IMR-90 (cell line): Measurements from ENCODE around the gene AP3M1. TPM values are rescaled to one million over a fixed set of nuclear protein-coding genes. Genes with fewer than 3 reads are reported as not detected.

ENCODE experiments used
- ATAC-seq: fragments of 200-7000 bp; cut with Tn5 transposase; 2 replicates; pipeline ENCODE4 v1.9.1; 2020; ENCODE audit warnings: low read depth, mild to moderate bottlenecking, moderate library complexity
- BruUV-seq: library from RNA; stranded (reverse); fragments of 400-500 nt; replicated peaks from 2 replicates; lab custom pipeline; 2021; lab: Mats Ljungman, UMichigan
- CTCF ChIA-PET: fragments of 300-600 bp; formaldehyde crosslinking; extraction: SDS; loops from one replicate; lab custom pipeline; 2021; ENCODE audit warnings: antibody characterized with exemption; lab: Yijun Ruan, JAX
- POLR2A ChIA-PET: fragments of 300-600 bp; sonication (Branson Sonifier 250); formaldehyde crosslinking; loops from one replicate; lab custom pipeline; 2022; ENCODE audit warnings: antibody characterized with exemption; ENCODE audit not compliant: unreplicated experiment; lab: Charles Lee
- DNase-seq: peaks from one replicate; pipeline ENCODE4 v3.0.0; 2013
- H2AFZ ChIP-seq: replicated peaks from 2 replicates; pipeline ENCODE3; 2013; ENCODE audit warnings: low read length, mild to moderate bottlenecking; ENCODE audit not compliant: poor library complexity
- H2AK5ac ChIP-seq: 2 replicates; pipeline ENCODE4 v1.6.1; 2013; ENCODE audit warnings: low read depth, low read length, inconsistent platforms
- H2AK9ac ChIP-seq: replicated peaks from 2 replicates; pipeline ENCODE3; 2013; ENCODE audit warnings: mild to moderate bottlenecking, low read depth, low read length, moderate library complexity; ENCODE audit not compliant: poor library complexity
- H2BK120ac ChIP-seq: 2 replicates; pipeline ENCODE4 v1.6.1; 2013; ENCODE audit warnings: low read depth, low read length, inconsistent platforms
- H2BK15ac ChIP-seq: 3 replicates; pipeline ENCODE4 v1.6.1; 2013; ENCODE audit warnings: low read depth, low read length, inconsistent platforms
- H2BK20ac ChIP-seq: 2 replicates; pipeline ENCODE4 v1.6.1; 2013; ENCODE audit warnings: low read depth, mild to moderate bottlenecking, inconsistent platforms, low read length, moderate library complexity
- H2BK5ac ChIP-seq: 2 replicates; pipeline ENCODE4 v1.6.1; 2013; ENCODE audit warnings: mild to moderate bottlenecking, low read depth, low read length, inconsistent platforms; ENCODE audit not compliant: poor library complexity, severe bottlenecking
- H3K14ac ChIP-seq: replicated peaks from 2 replicates; pipeline ENCODE4 v1.6.1; 2013; ENCODE audit warnings: low read depth, low read length, inconsistent platforms
- H3K18ac ChIP-seq: 2 replicates; pipeline ENCODE4 v1.6.1; 2013; ENCODE audit warnings: low read depth, low read length, control low read depth
- H3K23ac ChIP-seq: 2 replicates; pipeline ENCODE4 v1.6.1; 2013; ENCODE audit warnings: low read depth, low read length, inconsistent platforms
- H3K27ac ChIP-seq: 2 replicates; pipeline ENCODE4 v1.5.1; 2013; ENCODE audit warnings: mild to moderate bottlenecking, control low read depth, low read length; ENCODE audit not compliant: insufficient read depth
- H3K27me3 ChIP-seq: 2 replicates; pipeline ENCODE4 v1.6.1; 2013; ENCODE audit warnings: low read length; ENCODE audit not compliant: control insufficient read depth, insufficient read depth
- H3K36me3 ChIP-seq: 2 replicates; pipeline ENCODE4 v1.6.1; 2013; ENCODE audit warnings: low read length, mixed read lengths; ENCODE audit not compliant: control insufficient read depth, insufficient read depth
- H3K4ac ChIP-seq: 2 replicates; pipeline ENCODE4 v1.6.1; 2013; ENCODE audit warnings: low read depth, low read length, inconsistent platforms
- H3K4me1 ChIP-seq: 2 replicates; pipeline ENCODE4 v1.6.1; 2013; ENCODE audit warnings: low read length, mixed read lengths; ENCODE audit not compliant: control insufficient read depth, insufficient read depth
- H3K4me2 ChIP-seq: 2 replicates; pipeline ENCODE4 v1.6.1; 2013; ENCODE audit warnings: low read depth, mild to moderate bottlenecking, control low read depth, low read length, moderate library complexity
- H3K4me3 ChIP-seq: 2 replicates; pipeline ENCODE4 v1.5.1; 2013; ENCODE audit warnings: low read depth, mild to moderate bottlenecking, control low read depth, low read length, moderate library complexity; ENCODE audit not compliant: insufficient read depth
- H3K56ac ChIP-seq: 2 replicates; pipeline ENCODE4 v1.6.1; 2013; ENCODE audit warnings: low read length, inconsistent platforms; ENCODE audit not compliant: insufficient read depth; ENCODE audit errors: extremely low read depth
- H3K79me1 ChIP-seq, 2 experiments: 2 replicates each; pipeline ENCODE4 v1.6.1; 2013; ENCODE audit warnings: low read length in 2 of 2, inconsistent platforms in 1 of 2, low read depth in 1 of 2
- H3K9ac ChIP-seq: 2 replicates; pipeline ENCODE4 v1.6.1; 2013; ENCODE audit warnings: low read depth, low read length, control low read depth
- H3K9me1 ChIP-seq: 2 replicates; pipeline ENCODE4 v1.6.1; 2013; ENCODE audit warnings: low read length, inconsistent platforms; ENCODE audit not compliant: insufficient read depth
- H3K9me3 ChIP-seq: 2 replicates; pipeline ENCODE4 v1.6.1; 2013; ENCODE audit warnings: low read length; ENCODE audit not compliant: control insufficient read depth, insufficient read depth
- H4K20me1 ChIP-seq: 2 replicates; pipeline ENCODE4 v1.6.1; 2013; ENCODE audit warnings: low read length, inconsistent platforms; ENCODE audit not compliant: insufficient read depth
- H4K5ac ChIP-seq: 2 replicates; pipeline ENCODE4 v1.6.1; 2013; ENCODE audit warnings: mild to moderate bottlenecking, low read depth, low read length, control low read depth
- H4K8ac ChIP-seq, 2 experiments: 2 replicates each; pipeline ENCODE4 v1.6.1; 2013; ENCODE audit warnings: low read depth in 2 of 2, low read length in 2 of 2, control low read depth in 1 of 2, inconsistent platforms in 1 of 2
- H4K91ac ChIP-seq: 2 replicates; pipeline ENCODE4 v1.6.1; 2013; ENCODE audit warnings: low read depth, low read length, inconsistent platforms; ENCODE audit not compliant: insufficient read depth
- BHLHE40 ChIP-seq: fragments of 150-350 bp; IDR thresholded peaks from 2 replicates; pipeline ENCODE4 v1.6.1; 2016; ENCODE audit warnings: mild to moderate bottlenecking, low read depth, low read length
- CTCF ChIP-seq: conservative IDR thresholded peaks from 2 replicates; pipeline ENCODE4 v1.5.1; 2012; ENCODE audit warnings: mild to moderate bottlenecking, low read depth, low read length, improper control_type of control experiment
- MAFK ChIP-seq: IDR thresholded peaks from 2 replicates; pipeline ENCODE4 v1.6.1; 2012; ENCODE audit warnings: low read depth, low read length, improper control_type of control experiment
- MAZ ChIP-seq: IDR thresholded peaks from 2 replicates; pipeline ENCODE4 v1.6.1; 2012; ENCODE audit warnings: low read depth, mild to moderate bottlenecking, low read length, improper control_type of control experiment, moderate library complexity, borderline replicate concordance
- MXI1 ChIP-seq: IDR thresholded peaks from 2 replicates; pipeline ENCODE4 v1.6.1; 2012; ENCODE audit warnings: low read depth, mild to moderate bottlenecking, low read length, moderate library complexity, borderline replicate concordance
- NFE2L2 ChIP-seq: fragments of 150-350 bp; IDR thresholded peaks from 2 replicates; pipeline ENCODE4 v1.6.1; 2016; ENCODE audit warnings: low read depth, mild to moderate bottlenecking, low read length
- POLR2A ChIP-seq: IDR thresholded peaks from 2 replicates; pipeline ENCODE4 v1.6.1; 2012; ENCODE audit warnings: mild to moderate bottlenecking, low read depth, low read length
- RFX5 ChIP-seq: IDR thresholded peaks from 2 replicates; pipeline ENCODE4 v1.8.0; 2012; ENCODE audit warnings: low read depth, mild to moderate bottlenecking, low read length, moderate library complexity
- SMC3 ChIP-seq: fragments of 150-350 bp; IDR thresholded peaks from 2 replicates; pipeline ENCODE4 v1.6.1; 2016; ENCODE audit warnings: low read depth, mild to moderate bottlenecking, antibody characterized with exemption, low read length, moderate library complexity
- WGBS, 2 experiments: methylation state at CpG; one replicate each; pipeline versions ENCODE4 v1.1.5 to v1.1.7; 2013; ENCODE audit warnings: missing lambda C conversion rate in 2 of 2; ENCODE audit not compliant: insufficient read length in 1 of 2; ENCODE audit errors: extremely low coverage in 2 of 2; 5-methylcytosine and 5-hydroxymethylcytosine counted together
- dilution Hi-C: fragments of 300-500 bp; cut with HindIII; formaldehyde crosslinking; loops from one replicate; pipeline ENCODE4 v1.14.3; 2018; ENCODE audit warnings: low sequenced_read_pairs; ENCODE audit not compliant: unreplicated experiment
- in situ Hi-C: fragments of 300-500 bp; cut with MboI; formaldehyde crosslinking; loops from 3 replicates; pipeline ENCODE4 v1.14.3; 2019; ENCODE audit warnings: low sequenced_read_pairs, inconsistent platforms, mixed read lengths
- intact Hi-C: fragments of 100-400 bp; cut with micrococcal nuclease; formaldehyde crosslinking; loops from 2 replicates; pipeline ENCODE4 v1.10.0; 2022
- polyA plus RNA-seq, 3 experiments: library from polyadenylated mRNA; depleted of rRNA; stranded (reverse); fragments of >200 nt; gene quantifications; 2 replicates each; pipeline ENCODE4 v1.2.3, GENCODE V29; 2012; ENCODE audit warnings: low replicate concordance in 1 of 3
- total RNA-seq: library from RNA; depleted of rRNA; stranded (reverse); fragments of >200 nt; gene quantifications from 2 replicates; pipeline ENCODE4 v1.2.3, GENCODE V29; 2012
- TF ChIP-seq, protein P1 (sequence below): fragments of 150-350 bp; IDR thresholded peaks from 2 replicates; pipeline ENCODE4 v1.6.1; 2016; ENCODE audit warnings: low read depth, mild to moderate bottlenecking, low read length, moderate library complexity, borderline replicate concordance
- TF ChIP-seq, protein P2 (sequence below): fragments of 150-350 bp; IDR thresholded peaks from 2 replicates; pipeline ENCODE4 v1.6.1; 2017; ENCODE audit warnings: mild to moderate bottlenecking, antibody characterized with exemption, low read length, low read depth

AP3M1 gene
- total and polyA plus RNA-seq, 2 of the 4 experiments (the other 2 are of a cell fraction), result 26.6 to 46.4 TPM

DNA sequence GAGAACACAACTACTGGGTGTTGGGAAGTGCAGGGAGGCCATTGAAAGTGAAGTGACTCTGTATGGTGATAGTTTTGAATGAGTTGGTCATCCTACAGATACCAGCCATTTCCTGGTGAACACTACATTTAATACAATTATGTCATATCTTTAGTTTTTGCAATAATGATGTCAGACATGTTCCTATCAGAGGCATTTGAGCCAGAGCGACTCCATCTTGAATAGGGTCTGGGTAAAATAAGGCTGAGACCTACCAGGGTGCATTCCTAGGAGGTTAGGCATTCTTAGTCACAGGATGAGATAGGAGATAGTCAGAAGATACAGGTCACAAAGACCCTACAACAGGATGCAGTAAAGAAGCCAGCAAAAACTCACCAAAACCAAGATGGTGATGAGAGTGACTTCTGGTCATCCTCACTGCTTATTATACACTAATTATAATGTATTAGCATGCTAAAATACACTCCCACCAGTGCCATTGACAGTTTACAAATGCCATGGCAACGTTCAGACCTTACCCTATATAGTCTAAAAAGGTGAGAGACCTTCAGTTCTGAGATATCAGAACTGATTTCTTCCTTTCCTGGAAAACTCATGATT is 28.6 kb upstream of the AP3M1 start:
- no peak overlapping the region for H3K9ac ChIP-seq
- no peak overlapping the region for H2BK5ac ChIP-seq
- peak overlapping the region; percentile 70 for H3K14ac ChIP-seq
- no peaks in the 10 kb centered on the region for H4K20me1 ChIP-seq
- H3K4me3 ChIP-seq, result no peak overlapping the region
- H3K56ac ChIP-seq, result no peak overlapping the region
- H3K9me3 ChIP-seq, result no peaks in the 10 kb centered on the region
- in situ Hi-C loops (no loop called here), intact Hi-C loops (no loop called here), dilution Hi-C loops (no loop called here)
- no peak overlapping the region for H2BK15ac ChIP-seq
- ATAC-seq (no peak), DNase-seq (peak; percentile 35)
- H3K4me2 ChIP-seq, result no peak overlapping the region; the same call in 1 of the 2 replicates
- H2BK120ac ChIP-seq, result no peak overlapping the region
- H3K27ac ChIP-seq, result no peak overlapping the region
- no peaks in the 10 kb centered on the region; the same call in 1 of the 2 replicates for H3K4me1 ChIP-seq
- CTCF ChIA-PET, result no interaction called here
- no peak overlapping the region for H2AK9ac ChIP-seq
- H2AFZ ChIP-seq, result no peak overlapping the region
- no peak overlapping the region for H2AK5ac ChIP-seq
- H3K79me1 ChIP-seq, result peaks cover 16 to 64% of the 10 kb centered on the region in 2 experiments
- H2BK20ac ChIP-seq, result 0 out of 2 replicates have a peak overlapping the region, but pooled peaks have one; percentile 11
- WGBS, 2 experiments, result no CpG with 5 or more reads among the region's 2 CpGs
- no peak for TF ChIP-seq NFE2L2
- no peak for TF ChIP-seq MXI1
- no peak for TF ChIP-seq MAZ
- no peak for TF ChIP-seq RFX5
- no peak for TF ChIP-seq POLR2A
- TF ChIP-seq BHLHE40, result no peak
- TF ChIP-seq CTCF, result no peak
- no peak for TF ChIP-seq SMC3
- no peak for TF ChIP-seq MAFK
- TF ChIP-seq, protein P1, sequence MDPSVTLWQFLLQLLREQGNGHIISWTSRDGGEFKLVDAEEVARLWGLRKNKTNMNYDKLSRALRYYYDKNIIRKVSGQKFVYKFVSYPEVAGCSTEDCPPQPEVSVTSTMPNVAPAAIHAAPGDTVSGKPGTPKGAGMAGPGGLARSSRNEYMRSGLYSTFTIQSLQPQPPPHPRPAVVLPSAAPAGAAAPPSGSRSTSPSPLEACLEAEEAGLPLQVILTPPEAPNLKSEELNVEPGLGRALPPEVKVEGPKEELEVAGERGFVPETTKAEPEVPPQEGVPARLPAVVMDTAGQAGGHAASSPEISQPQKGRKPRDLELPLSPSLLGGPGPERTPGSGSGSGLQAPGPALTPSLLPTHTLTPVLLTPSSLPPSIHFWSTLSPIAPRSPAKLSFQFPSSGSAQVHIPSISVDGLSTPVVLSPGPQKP, result no peak
- TF ChIP-seq, protein P2, sequence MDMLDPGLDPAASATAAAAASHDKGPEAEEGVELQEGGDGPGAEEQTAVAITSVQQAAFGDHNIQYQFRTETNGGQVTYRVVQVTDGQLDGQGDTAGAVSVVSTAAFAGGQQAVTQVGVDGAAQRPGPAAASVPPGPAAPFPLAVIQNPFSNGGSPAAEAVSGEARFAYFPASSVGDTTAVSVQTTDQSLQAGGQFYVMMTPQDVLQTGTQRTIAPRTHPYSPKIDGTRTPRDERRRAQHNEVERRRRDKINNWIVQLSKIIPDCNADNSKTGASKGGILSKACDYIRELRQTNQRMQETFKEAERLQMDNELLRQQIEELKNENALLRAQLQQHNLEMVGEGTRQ, result no peak
- H3K4ac ChIP-seq, result peak overlapping the region; percentile 18; the same call in 1 of the 2 replicates
- no peak overlapping the region; the same call in 1 of the 2 replicates for H4K5ac ChIP-seq
- H3K9me1 ChIP-seq, result peaks cover 8% of the 10 kb centered on the region
- peak overlapping the region; percentile 52; the same call in 1 of the 2 replicates for H3K23ac ChIP-seq
- no peaks in the 10 kb centered on the region for H3K27me3 ChIP-seq
- BruUV-seq, result no TSS peak
- H3K18ac ChIP-seq, result no peak overlapping the region
- H4K91ac ChIP-seq, result no peak overlapping the region
- no peaks in the 10 kb centered on the region for H3K36me3 ChIP-seq
- no peak overlapping the region; a peak in 1 of 4 replicates for H4K8ac ChIP-seq
- POLR2A ChIA-PET, result no interaction called here
